ENCODE results near the gene HSD17B3.

The HSD17B3 gene

GRCh38 chr9:96232539-96233241 lies 69.3 kb downstream of the HSD17B3 start:
- H3K9me2 ChIP-seq (ENCODE audit: low read depth, low read length): no peaks in the 10 kb centered on the region
- H3K9me3 ChIP-seq (ENCODE audit: low read length): no peaks in the 10 kb centered on the region
- no peak overlapping the region for H2AFZ ChIP-seq (ENCODE audit: low read length)
- no peaks in the 10 kb centered on the region for H3F3A ChIP-seq (ENCODE audit: insufficient read depth, low read length)
- H4K20me1 ChIP-seq (ENCODE audit: insufficient read depth, low read length): no peaks in the 10 kb centered on the region
- no peak overlapping the region for H3K4me3 ChIP-seq (ENCODE audit: low read depth, low read length, poor library complexity, severe bottlenecking)
- no peaks in the 10 kb centered on the region for H3K27me3 ChIP-seq (ENCODE audit: insufficient read depth, low read length)
- no peaks in the 10 kb centered on the region for H3K4me1 ChIP-seq (ENCODE audit: insufficient read depth, low read length, severe bottlenecking)
- H3K27ac ChIP-seq (ENCODE audit: low read depth, low read length, poor library complexity, severe bottlenecking): no peak overlapping the region
- TF ChIP-seq, protein P1, sequence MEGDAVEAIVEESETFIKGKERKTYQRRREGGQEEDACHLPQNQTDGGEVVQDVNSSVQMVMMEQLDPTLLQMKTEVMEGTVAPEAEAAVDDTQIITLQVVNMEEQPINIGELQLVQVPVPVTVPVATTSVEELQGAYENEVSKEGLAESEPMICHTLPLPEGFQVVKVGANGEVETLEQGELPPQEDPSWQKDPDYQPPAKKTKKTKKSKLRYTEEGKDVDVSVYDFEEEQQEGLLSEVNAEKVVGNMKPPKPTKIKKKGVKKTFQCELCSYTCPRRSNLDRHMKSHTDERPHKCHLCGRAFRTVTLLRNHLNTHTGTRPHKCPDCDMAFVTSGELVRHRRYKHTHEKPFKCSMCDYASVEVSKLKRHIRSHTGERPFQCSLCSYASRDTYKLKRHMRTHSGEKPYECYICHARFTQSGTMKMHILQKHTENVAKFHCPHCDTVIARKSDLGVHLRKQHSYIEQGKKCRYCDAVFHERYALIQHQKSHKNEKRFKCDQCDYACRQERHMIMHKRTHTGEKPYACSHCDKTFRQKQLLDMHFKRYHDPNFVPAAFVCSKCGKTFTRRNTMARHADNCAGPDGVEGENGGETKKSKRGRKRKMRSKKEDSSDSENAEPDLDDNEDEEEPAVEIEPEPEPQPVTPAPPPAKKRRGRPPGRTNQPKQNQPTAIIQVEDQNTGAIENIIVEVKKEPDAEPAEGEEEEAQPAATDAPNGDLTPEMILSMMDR (IDR thresholded peaks at IDR 0.05; ENCODE audit: low read length): peak; percentile 89
- TF ChIP-seq EZH2 (IDR thresholded peaks at IDR 0.05; ENCODE audit: borderline replicate concordance, low read length): no peak
- no peak overlapping the region for H3K9ac ChIP-seq (ENCODE audit: low read length)
- no peaks in the 10 kb centered on the region for H3K79me2 ChIP-seq (ENCODE audit: insufficient read depth, low read length)
- no peak overlapping the region for H3K4me2 ChIP-seq (ENCODE audit: low read length)
- no peaks in the 10 kb centered on the region for H3K36me3 ChIP-seq (ENCODE audit: insufficient read depth, low read length)

GRCh38 chr9:96232164-96232538 lies 69.8 kb downstream of the HSD17B3 start:
- H3K27me3 ChIP-seq (ENCODE audit: insufficient read depth, low read length): no peaks in the 10 kb centered on the region
- H2AFZ ChIP-seq (ENCODE audit: low read length): no peak overlapping the region
- H3K79me2 ChIP-seq (ENCODE audit: insufficient read depth, low read length): no peaks in the 10 kb centered on the region
- no peaks in the 10 kb centered on the region for H3F3A ChIP-seq (ENCODE audit: insufficient read depth, low read length)
- no peak overlapping the region for H3K27ac ChIP-seq (ENCODE audit: low read depth, low read length, poor library complexity, severe bottlenecking)
- H3K4me2 ChIP-seq (ENCODE audit: low read length): no peak overlapping the region
- H3K9me3 ChIP-seq (ENCODE audit: low read length): no peaks in the 10 kb centered on the region
- H3K9ac ChIP-seq (ENCODE audit: low read length): no peak overlapping the region
- TF ChIP-seq, protein P1 (IDR thresholded peaks at IDR 0.05; ENCODE audit: low read length): no peak
- TF ChIP-seq EZH2 (IDR thresholded peaks at IDR 0.05; ENCODE audit: borderline replicate concordance, low read length): no peak
- no peaks in the 10 kb centered on the region for H3K36me3 ChIP-seq (ENCODE audit: insufficient read depth, low read length)
- H4K20me1 ChIP-seq (ENCODE audit: insufficient read depth, low read length): no peaks in the 10 kb centered on the region
- H3K4me3 ChIP-seq (ENCODE audit: low read depth, low read length, poor library complexity, severe bottlenecking): no peak overlapping the region
- H3K4me1 ChIP-seq (ENCODE audit: insufficient read depth, low read length, severe bottlenecking): no peaks in the 10 kb centered on the region
- no peaks in the 10 kb centered on the region for H3K9me2 ChIP-seq (ENCODE audit: low read depth, low read length)

DNA sequence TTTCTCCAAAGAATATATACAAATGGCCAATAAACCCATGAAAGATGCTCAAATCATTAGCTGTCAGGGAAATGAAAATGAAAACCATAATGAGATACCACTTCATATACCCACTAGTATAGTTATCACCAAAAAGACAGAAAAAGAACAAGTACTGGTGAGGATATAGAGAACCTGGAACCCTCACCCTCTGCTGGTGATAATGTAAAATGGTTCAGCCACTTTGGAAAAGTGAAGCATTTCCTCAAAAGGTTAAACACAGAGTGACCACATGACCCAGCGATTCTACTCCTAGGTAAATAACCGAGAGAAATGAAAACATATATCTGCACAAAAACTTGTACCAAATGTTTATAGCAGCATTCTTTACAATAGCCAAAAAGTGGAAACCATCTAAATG lies 72.0 kb downstream of the HSD17B3 start:
- Histone ChIP-seq H3K4me1 (ENCODE audit: insufficient read depth, low read length, severe bottlenecking) (no peaks in the 10 kb centered on the region), H3F3A (ENCODE audit: insufficient read depth, low read length) (no peaks in the 10 kb centered on the region), H2AFZ (ENCODE audit: low read length) (no peak overlapping the region), H3K27me3 (ENCODE audit: insufficient read depth, low read length) (no peaks in the 10 kb centered on the region), H3K9ac (ENCODE audit: low read length) (no peak overlapping the region), H3K9me2 (ENCODE audit: low read depth, low read length) (no peaks in the 10 kb centered on the region), H3K4me2 (ENCODE audit: low read length) (no peak overlapping the region), H4K20me1 (ENCODE audit: insufficient read depth, low read length) (no peaks in the 10 kb centered on the region), H3K36me3 (ENCODE audit: insufficient read depth, low read length) (no peaks in the 10 kb centered on the region), H3K4me3 (ENCODE audit: low read depth, low read length, poor library complexity, severe bottlenecking) (no peak overlapping the region), H3K79me2 (ENCODE audit: insufficient read depth, low read length) (no peaks in the 10 kb centered on the region), H3K27ac (ENCODE audit: low read depth, low read length, poor library complexity, severe bottlenecking) (no peak overlapping the region), H3K9me3 (ENCODE audit: low read length) (no peaks in the 10 kb centered on the region)
- TF ChIP-seq, protein P1 (IDR thresholded peaks at IDR 0.05; ENCODE audit: low read length): no peak; the same call in 1 of the 2 replicates
- no peak for TF ChIP-seq EZH2 (IDR thresholded peaks at IDR 0.05; ENCODE audit: borderline replicate concordance, low read length)
